ENCODE data around the gene NOP56.

The NOP56 gene

GRCh38 chr20:2706688-2707352, 54.4 kb downstream of the NOP56 start:
- DNase-seq = no peak

DNA sequence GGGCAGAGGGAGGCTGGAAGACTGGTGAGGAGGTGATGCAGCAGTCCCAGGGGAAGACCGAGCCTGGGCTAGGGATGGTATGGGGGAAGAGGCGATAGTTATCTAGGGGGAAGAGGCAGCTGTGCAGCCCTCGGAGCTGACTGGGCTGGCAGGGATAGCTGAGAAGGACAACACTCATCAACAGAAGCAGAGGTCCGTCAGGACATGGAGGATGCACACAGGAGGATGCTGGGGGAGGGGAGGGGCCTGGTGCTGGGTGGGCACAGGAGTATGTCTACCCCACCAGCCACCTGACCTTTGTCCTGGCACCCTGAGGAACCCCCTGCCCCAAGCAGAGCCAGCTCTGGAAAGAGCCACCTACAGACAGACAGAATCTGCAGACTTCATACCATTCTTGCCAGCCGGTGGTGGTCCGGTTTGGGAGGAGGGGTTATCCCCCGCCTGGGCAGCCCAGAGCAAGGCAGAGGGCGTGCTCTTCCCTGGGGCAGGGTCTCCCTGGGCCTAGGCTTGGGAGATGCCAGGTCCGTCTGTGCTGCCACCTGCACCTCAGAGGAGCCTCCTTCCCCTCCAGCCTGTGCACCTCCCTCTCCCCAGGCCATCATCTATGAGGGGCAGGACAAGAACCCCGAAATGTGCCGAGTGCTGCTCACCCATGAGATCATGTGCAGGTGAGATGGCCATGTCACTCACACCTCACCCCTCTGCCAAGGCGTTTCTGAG, 55.1 kb downstream of the NOP56 start:
- no peak for DNase-seq

All from activated CD4-positive, alpha-beta T cell treated with anti-CD3 and anti-CD28 coated beads for 4 hours (primary cell).